Hepatocyte (in vitro differentiated cells): Measurements from ENCODE around the gene SNTB2. TPM values are rescaled to one million over a fixed set of nuclear protein-coding genes. Genes with fewer than 3 reads are reported as not detected.
A peak's percentile ranks its signal among the peaks of the same experiment; 100 is the strongest.

Source experiments
- DNase-seq: peaks from one replicate; pipeline ENCODE4 v3.0.0-alpha.2; 2016; ENCODE audit warnings: low spot score
- H2AFZ ChIP-seq: fragments of 200-600 bp; sonication (generic); 2 replicates; pipeline ENCODE4 v1.6.0; 2016; ENCODE audit warnings: antibody characterized with exemption, mild to moderate bottlenecking
- H3K27ac ChIP-seq: fragments of 200-600 bp; sonication (generic); 2 replicates; pipeline ENCODE4 v1.5.1; 2016; ENCODE audit warnings: mild to moderate bottlenecking
- H3K27me3 ChIP-seq: fragments of 200-600 bp; sonication (generic); 2 replicates; pipeline ENCODE4 v1.6.1; 2016
- H3K36me3 ChIP-seq: fragments of 200-600 bp; sonication (generic); replicated peaks from 2 replicates; pipeline ENCODE4 v1.5.1; 2016; ENCODE audit warnings: low read depth; ENCODE audit not compliant: insufficient read depth
- H3K4me1 ChIP-seq: fragments of 200-600 bp; sonication (generic); 2 replicates; pipeline ENCODE4 v1.5.1; 2016; ENCODE audit warnings: mild to moderate bottlenecking, moderate library complexity; ENCODE audit not compliant: insufficient read depth
- H3K4me2 ChIP-seq: fragments of 200-600 bp; sonication (generic); 2 replicates; pipeline ENCODE4 v1.6.0; 2016
- H3K4me3 ChIP-seq: fragments of 200-600 bp; sonication (generic); 2 replicates; pipeline ENCODE4 v1.5.1; 2016; ENCODE audit warnings: mild to moderate bottlenecking
- H3K79me2 ChIP-seq: fragments of 200-600 bp; sonication (generic); 2 replicates; pipeline ENCODE4 v1.6.0; 2017; ENCODE audit warnings: mild to moderate bottlenecking
- H3K9me2 ChIP-seq: fragments of 200-600 bp; sonication (generic); replicated peaks from 2 replicates; pipeline ENCODE4 v1.6.0; 2017; ENCODE audit warnings: mild to moderate bottlenecking; ENCODE audit not compliant: insufficient read depth
- H3K9me3 ChIP-seq: fragments of 200-600 bp; sonication (generic); 2 replicates; pipeline ENCODE4 v1.5.1; 2016; ENCODE audit warnings: low read depth, mild to moderate bottlenecking
- H4K20me1 ChIP-seq: fragments of 200-600 bp; sonication (generic); 2 replicates; pipeline ENCODE4 v1.6.0; 2016; ENCODE audit warnings: mild to moderate bottlenecking; ENCODE audit not compliant: insufficient read depth, poor library complexity, severe bottlenecking
- EZH2 ChIP-seq: fragments of 200-600 bp; sonication (generic); IDR thresholded peaks from 2 replicates; pipeline ENCODE4 v1.6.1; 2016; ENCODE audit warnings: antibody characterized with exemption, mild to moderate bottlenecking, borderline replicate concordance
- EZH2phosphoT487 ChIP-seq: fragments of 200-600 bp; sonication (generic); IDR thresholded peaks from one replicate; pipeline ENCODE4 v1.6.1; 2018; ENCODE audit warnings: antibody characterized with exemption, mild to moderate bottlenecking, low read depth, moderate library complexity; ENCODE audit not compliant: unreplicated experiment, severe bottlenecking
- WGBS: methylation state at CpG from one replicate; pipeline ENCODE4 v1.1.6; 2016; ENCODE audit warnings: low lambda C conversion rate; ENCODE audit errors: missing lambda C conversion rate; 5-methylcytosine and 5-hydroxymethylcytosine counted together
- polyA plus RNA-seq: library from polyadenylated mRNA; unstranded; fragments of >200 nt; fragmentation: Nextera tagmentation; extraction: Ambion mirVana; gene quantifications from 2 replicates; pipeline ENCODE4 v1.2.1, GENCODE V29; 2016
- total RNA-seq: library from RNA; depleted of rRNA; stranded (reverse); fragments of >200 nt; gene quantifications from 2 replicates; pipeline ENCODE4 v1.2.3, GENCODE V29; 2014
- TF ChIP-seq, protein P1 (sequence below): fragments of 200-600 bp; sonication (generic); IDR thresholded peaks from 2 replicates; pipeline ENCODE4 v1.5.1; 2016; ENCODE audit warnings: antibody characterized with exemption, mild to moderate bottlenecking; ENCODE audit not compliant: poor library complexity

The SNTB2 gene
- total and polyA plus RNA-seq, 2 experiments from 2014 or later, result 21.5 to 36.7 TPM

DNA sequence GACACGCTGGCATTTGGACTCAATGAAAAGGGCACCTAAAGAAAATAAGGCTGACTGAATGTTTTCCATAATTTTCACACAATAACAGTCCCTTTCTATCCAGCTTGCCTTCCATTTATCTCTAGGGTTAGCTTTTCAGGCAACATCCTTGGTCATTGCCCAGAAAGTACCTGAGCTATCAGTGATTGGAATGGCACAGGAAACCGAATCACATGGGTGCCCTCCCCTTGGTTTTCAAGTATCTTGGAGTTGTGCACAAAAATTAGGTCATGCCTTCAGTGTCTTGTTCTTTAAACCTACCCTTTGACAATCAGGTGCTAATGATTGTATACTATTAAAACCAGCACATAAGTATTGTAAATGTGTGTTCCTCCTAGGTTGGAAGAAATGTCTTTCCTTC is 120.9 kb downstream of the SNTB2 start:
- TF ChIP-seq EZH2phosphoT487 (no peak), EZH2 (no peak)
- TF ChIP-seq, protein P1, sequence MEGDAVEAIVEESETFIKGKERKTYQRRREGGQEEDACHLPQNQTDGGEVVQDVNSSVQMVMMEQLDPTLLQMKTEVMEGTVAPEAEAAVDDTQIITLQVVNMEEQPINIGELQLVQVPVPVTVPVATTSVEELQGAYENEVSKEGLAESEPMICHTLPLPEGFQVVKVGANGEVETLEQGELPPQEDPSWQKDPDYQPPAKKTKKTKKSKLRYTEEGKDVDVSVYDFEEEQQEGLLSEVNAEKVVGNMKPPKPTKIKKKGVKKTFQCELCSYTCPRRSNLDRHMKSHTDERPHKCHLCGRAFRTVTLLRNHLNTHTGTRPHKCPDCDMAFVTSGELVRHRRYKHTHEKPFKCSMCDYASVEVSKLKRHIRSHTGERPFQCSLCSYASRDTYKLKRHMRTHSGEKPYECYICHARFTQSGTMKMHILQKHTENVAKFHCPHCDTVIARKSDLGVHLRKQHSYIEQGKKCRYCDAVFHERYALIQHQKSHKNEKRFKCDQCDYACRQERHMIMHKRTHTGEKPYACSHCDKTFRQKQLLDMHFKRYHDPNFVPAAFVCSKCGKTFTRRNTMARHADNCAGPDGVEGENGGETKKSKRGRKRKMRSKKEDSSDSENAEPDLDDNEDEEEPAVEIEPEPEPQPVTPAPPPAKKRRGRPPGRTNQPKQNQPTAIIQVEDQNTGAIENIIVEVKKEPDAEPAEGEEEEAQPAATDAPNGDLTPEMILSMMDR, result no peak
- Histone ChIP-seq H3K4me3 (no peak overlapping the region), H3K4me2 (no peak overlapping the region), H2AFZ (no peak overlapping the region), H3K4me1 (peaks cover 7% of the 10 kb centered on the region), H3K9me2 (no peaks in the 10 kb centered on the region), H3K36me3 (no peaks in the 10 kb centered on the region), H3K27ac (no peak overlapping the region), H4K20me1 (peaks cover 9% of the 10 kb centered on the region), H3K79me2 (peaks cover 13% of the 10 kb centered on the region), H3K27me3 (no peaks in the 10 kb centered on the region), H3K9me3 (no peaks in the 10 kb centered on the region)
- DNase-seq, result no peak
- WGBS, result 97% methylated on average over 2 of the region's 2 CpGs

DNA sequence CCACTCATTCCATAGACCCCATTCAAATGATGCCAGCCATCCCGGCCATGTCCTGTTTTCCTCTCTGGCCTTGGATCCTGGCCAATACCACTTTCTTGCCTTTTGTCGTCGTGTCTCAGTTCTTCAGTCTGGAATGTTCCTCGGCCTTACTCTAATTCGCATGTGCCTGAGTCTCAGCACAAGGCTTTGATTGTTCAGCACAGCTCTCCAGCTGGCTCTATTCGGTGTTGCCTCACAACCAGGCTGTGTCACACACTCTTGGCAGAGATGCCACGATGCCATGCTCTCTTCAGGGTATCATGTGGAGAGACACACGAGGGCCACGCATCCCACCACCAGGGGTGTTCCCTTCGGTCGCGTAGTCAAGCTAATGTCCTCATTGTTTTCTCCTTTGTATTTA is 122.4 kb downstream of the SNTB2 start:
- H3K36me3 ChIP-seq, result no peaks in the 10 kb centered on the region
- H3K27ac ChIP-seq, result no peak overlapping the region
- no peaks in the 10 kb centered on the region for H3K27me3 ChIP-seq
- WGBS, result 97% methylated on average over 12 of the region's 12 CpGs
- peaks cover 14% of the 10 kb centered on the region for H4K20me1 ChIP-seq
- H3K79me2 ChIP-seq, result peaks cover 28% of the 10 kb centered on the region
- DNase-seq, result no peak
- peaks cover 8% of the 10 kb centered on the region for H3K4me1 ChIP-seq
- H3K4me2 ChIP-seq, result no peak overlapping the region
- TF ChIP-seq EZH2 (no peak), EZH2phosphoT487 (no peak)
- TF ChIP-seq, protein P1, result no peak
- H2AFZ ChIP-seq, result no peak overlapping the region
- no peaks in the 10 kb centered on the region for H3K9me3 ChIP-seq
- no peaks in the 10 kb centered on the region for H3K9me2 ChIP-seq
- H3K4me3 ChIP-seq, result no peak overlapping the region

DNA sequence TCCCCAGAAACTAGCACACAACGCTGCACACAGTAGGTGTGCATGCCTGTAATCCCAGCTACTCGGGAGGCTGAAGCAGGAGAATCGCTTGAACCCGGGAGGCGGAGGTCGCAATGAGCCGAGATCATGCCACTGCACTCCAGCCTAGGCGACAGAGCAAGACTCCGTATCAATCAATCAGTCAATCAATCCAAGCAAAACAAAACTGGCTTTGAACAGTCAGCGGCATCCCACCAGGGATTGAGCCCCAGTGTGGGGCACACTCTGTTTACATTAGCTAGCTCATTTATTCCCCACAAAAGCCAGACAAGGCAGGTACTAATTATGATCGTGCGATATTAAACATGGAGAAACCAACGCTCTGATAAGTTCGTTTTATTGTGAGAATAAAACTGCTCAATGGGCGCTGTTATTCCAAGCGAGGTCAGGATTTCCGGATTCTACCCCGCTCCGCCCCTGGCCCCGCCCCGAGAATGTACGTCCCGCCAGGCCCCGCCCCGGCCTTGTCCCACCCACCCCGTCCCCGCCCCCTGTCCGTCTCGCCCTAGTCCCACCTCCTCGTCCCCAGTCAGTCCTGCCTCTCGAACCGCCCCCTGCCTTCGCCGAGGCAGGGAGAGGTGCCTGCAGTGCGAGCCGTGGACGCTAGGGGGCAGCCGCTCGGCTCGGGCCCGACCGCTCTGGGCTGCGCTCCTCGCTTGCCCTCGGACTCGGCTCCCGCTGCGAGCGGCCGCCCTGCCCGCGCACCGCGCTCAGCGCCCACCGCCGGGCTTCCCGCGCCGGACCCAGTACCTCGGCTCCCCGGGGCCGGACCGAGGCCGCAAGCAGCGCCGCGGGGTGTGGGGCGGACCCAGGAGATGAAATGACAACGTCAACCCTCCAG is 123.9 kb downstream of the SNTB2 start, which contains the start of gene VPS4A:
Gene VPS4A (plus strand): TSS at position 698 of the 880 bp plus-strand sequence. CDS start 162 bp downstream, at position 860.
- DNase-seq, result peak; percentile 99
- Histone ChIP-seq H3K4me3 (peak within 1 kb of the TSS; percentile 91), H4K20me1 (peaks cover 14% of the 10 kb centered on the region), H3K9me2 (no peaks in the 10 kb centered on the region), H3K27me3 (no peaks in the 10 kb centered on the region), H3K27ac (peak within 1 kb of the TSS; percentile 87), H3K9me3 (no peaks in the 10 kb centered on the region), H3K4me1 (peaks cover 8% of the 10 kb centered on the region), H2AFZ (peak within 1 kb of the TSS; percentile 80), H3K79me2 (peaks cover 42% of the 10 kb centered on the region), H3K4me2 (peak within 1 kb of the TSS; percentile 83), H3K36me3 (no peaks in the 10 kb centered on the region)
- 16% methylated on average over 46 of the region's 70 CpGs for WGBS
- TF ChIP-seq, protein P1, result peak; percentile 95
- no peak for TF ChIP-seq EZH2phosphoT487
- TF ChIP-seq EZH2, result no peak
